NB4 (cell line): ENCODE results near the gene DZANK1.

Source experiments
- CTCF ChIP-seq: IDR thresholded peaks from one replicate; pipeline ENCODE4 v1.5.1; 2012; ENCODE audit warnings: low read depth, low read length
- POLR2A ChIP-seq: IDR thresholded peaks from 2 replicates; pipeline ENCODE4 v1.6.1; 2011; ENCODE audit warnings: mild to moderate bottlenecking; ENCODE audit not compliant: insufficient read length; ENCODE audit errors: extremely low read depth

- TF ChIP-seq CTCF (no peak), POLR2A (no peak)
Measured at GRCh38 chr20:18390201-18390600, 76.6 kb downstream of the DZANK1 start.
